ENCODE data around the gene HES1.
"Not testable (repeated sequence)": the region's sequence is repeated elsewhere in the genome, so short reads cannot be mapped to it uniquely, and the experiment has no call there.

Gene HES1, protein sequence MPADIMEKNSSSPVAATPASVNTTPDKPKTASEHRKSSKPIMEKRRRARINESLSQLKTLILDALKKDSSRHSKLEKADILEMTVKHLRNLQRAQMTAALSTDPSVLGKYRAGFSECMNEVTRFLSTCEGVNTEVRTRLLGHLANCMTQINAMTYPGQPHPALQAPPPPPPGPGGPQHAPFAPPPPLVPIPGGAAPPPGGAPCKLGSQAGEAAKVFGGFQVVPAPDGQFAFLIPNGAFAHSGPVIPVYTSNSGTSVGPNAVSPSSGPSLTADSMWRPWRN

DNA sequence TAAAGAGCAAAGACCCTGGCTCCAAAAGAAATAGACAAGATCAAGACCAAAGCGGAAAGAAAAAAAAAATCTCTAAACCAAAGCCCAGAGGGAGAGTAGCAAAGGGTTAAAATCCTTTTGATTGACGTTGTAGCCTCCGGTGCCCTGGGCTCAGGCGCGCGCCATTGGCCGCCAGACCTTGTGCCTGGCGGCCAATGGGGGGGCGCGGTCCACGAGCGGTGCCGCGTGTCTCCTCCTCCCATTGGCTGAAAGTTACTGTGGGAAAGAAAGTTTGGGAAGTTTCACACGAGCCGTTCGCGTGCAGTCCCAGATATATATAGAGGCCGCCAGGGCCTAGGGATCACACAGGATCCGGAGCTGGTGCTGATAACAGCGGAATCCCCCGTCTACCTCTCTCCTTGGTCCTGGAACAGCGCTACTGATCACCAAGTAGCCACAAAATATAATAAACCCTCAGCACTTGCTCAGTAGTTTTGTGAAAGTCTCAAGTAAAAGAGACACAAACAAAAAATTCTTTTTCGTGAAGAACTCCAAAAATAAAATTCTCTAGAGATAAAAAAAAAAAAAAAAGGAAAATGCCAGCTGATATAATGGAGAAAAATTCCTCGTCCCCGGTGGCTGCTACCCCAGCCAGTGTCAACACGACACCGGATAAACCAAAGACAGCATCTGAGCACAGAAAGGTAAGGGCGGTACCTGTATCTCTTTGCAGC lies at the start of gene HES1:
Gene HES1, plus strand, starts transcription at position 343 of the 713 bp plus-strand sequence. Its CDS starts 233 bp downstream, at position 576.
- no peak for DNase-seq

DNA sequence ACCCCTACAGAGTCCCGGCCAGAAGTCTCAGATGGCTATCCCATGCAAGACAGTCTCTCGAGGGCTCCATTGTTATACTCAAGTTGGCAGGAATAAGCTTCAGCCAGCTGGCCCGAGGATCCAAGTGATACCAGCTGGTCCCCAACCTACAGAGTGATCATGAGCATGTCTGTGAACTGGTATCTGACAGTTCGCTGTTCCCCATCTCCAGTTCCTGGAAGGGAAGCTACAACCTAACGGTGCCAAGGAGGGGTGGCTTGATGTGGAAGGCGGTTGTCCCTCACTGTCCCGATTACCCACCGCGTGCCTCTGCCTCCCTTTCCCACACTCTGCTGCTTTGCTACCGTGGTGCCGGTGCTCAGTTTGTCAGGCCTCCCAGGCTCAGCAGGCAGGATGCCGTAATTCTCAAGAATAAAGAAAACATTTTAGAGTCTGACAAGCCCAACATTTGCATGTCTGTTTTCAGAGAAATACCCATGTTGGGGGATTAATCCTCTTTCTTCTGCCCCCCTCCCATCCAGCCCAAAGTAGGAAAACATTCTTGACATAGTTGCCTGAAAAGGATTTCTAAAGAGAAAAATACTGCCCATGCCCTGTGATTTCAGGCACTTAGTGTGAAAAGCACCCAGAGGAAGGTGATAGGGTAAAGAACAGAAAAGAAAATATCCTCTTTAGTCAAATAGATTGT lies 49.4 kb upstream of the HES1 start:
- no peak for DNase-seq

DNA sequence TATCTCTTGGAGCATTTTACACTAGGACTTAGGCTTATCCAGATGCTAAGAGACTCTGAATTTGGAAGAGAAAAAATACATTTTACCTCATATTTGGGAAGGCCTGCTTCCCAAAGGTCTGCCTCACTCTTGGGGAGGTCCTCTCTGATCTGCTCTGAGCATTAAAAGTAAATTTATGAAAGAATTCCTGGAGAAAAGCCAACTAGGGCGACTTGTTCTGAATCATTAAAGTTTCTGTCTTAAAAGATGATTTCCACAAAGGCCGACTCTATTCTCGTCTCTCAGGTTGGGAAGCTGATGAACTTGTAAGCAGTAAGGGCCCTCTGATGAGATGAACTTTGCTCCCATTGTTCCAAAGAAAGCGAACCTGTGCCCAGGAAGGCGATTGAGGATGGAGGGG lies 48.7 kb upstream of the HES1 start:
- DNase-seq = no peak

DNA sequence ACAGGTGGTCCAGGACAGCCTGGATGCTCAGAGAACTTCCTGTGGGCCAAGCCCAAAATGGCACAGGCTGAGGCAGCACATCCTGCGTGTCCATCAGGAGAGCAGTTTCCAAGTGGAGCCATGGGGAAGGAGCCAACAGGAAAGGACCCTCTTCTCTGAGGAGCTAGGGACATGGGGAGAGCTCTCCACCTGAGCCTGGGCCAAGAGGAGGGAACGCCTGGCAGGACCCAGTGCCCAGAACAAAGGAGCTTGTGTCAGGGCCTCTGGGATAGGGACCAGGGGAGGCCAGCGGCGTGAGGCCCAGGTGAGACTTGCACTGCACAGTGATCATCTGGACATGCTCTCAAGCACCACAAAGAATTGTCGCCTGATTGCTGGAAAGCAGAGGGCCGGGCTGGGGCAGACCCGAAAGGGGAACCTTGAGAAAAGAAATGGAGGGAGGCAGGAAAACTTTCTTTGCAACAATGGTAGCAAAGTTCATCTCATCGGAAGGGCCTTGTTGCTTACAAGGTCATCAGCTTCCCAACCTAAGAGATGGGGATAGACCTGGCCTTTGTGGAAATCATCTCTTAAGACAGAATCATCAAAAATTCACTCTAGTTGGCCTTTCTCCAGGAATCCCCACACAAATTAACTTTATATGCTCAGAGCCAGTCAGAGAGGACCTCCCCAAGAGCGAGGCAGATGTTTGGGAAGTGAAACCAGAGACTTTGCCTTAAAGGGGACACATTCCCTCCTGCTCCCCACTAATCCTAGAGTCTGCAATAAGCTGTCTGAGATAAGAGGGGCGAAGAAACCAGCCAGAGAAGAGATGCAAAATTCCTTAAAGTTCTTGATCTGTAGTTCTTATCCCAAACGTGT lies 47.7 kb upstream of the HES1 start:
- no peak for DNase-seq

DNA sequence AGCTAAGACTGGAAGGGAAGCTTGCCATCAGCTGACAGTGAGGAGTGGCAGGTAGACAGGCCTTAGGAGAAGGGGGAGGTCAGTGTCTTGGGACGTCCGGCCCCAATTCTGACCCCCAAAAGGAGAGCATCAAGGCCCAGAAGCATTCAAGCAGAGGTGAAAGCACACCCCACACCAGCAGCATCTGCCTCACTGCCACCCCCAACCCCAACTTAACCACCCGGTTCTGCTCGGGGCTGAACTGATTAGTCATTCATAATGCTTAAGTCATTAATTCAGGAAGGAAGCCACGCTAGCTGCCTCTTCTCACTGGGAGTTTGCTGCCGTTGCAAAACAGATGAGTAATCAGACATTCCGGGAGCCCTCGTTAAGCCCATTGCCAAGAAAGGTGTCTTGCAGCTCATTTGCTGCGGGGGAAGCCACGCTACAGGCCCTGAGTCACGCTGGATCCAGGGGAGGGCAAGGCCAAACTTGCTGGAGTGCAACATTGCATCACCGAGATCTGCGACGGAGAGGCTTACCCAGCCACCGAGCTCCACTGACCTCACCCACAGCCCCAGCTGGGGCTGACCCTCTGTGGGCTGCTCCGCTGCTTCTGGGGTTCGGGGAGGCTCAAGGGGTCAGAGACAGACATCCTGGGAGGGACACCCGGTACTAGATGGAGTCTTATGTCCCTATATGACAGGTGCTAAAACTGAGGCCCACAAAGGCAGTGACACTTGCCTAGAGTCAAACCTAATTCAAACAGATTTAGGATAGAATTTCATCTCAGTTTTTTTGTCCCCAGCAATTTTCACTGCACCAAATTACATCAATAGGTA lies 46.4 kb upstream of the HES1 start:
- DNase-seq = no peak

DNA sequence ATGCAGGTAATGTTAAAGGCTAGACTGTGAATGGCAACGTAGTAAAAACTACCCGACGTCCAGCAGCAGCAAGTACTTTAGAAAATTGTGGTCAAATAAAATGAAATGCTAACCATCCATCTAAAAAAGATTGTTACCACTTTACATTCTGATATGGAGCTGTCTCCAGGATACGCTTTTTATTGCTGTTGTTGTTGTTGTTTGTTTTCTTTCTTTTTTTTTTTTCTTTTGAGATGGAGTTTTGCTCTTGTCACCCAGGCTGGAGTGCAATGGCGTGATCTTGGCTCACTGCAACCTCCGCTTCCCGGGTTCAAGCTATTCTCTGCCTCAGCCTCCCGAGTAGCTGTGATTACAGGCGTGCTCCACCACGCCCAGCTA lies 45.8 kb upstream of the HES1 start:
- not testable (repeated sequence) for DNase-seq

DNA sequence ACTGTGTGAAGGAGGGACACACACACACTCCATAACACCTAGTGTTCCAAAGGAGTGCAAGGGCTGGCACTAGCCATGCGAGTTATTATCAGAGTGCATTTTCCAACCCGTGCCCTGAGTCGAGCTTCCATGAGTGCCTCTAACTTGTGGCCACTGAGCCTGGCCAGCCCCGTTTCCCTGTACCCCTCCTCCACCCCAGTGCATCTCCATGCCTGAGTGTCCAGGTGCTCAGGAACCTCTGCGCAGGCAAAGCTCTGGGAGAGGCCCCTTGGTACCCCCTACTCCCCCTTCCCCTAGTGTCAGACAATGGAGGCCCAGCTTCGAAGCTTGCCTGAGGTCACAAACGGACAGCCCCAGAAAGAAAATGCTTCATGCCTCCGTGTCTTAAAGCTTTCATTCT lies 45.2 kb upstream of the HES1 start:
- DNase-seq = no peak

DNA sequence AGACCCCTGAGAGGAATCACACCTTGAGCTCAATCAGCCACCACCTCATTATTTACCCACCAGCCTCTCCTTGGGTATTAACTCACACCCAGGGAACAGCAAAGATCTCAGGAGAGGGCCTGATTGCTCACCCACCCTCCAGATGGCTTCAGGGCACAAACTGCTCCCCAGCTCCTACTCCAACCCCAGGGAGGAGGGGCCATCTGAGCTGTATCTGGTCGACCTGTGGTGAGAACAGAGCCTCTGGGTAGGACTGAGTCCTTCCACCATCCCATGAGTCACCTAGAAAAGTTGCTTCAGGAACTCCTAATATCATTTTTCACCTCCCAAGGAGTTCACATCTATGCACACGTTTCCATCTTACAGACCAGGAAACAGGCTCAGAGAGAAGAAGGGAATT lies 44.8 kb upstream of the HES1 start:
- DNase-seq = no peak

DNA sequence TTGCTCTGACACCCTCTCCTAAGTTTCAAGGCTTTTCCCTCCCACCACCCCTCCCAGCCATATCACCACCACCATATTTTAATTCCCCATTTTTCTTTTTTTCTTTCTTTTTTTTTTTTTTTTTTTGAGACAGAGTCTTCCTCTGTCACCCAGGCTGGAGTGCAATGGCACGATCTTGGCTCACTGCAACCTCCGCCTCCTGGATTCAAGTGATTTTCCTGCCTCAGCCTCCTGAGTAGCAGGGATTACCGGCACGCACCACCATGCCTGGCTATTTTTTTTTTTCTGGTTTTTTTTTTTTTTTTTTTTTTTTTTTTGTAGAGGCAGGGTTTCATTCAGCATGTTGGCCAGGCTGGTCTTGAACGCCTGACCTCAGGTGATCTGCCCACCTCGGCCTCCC lies 44.1 kb upstream of the HES1 start:
- DNase-seq = not testable (repeated sequence)

DNA sequence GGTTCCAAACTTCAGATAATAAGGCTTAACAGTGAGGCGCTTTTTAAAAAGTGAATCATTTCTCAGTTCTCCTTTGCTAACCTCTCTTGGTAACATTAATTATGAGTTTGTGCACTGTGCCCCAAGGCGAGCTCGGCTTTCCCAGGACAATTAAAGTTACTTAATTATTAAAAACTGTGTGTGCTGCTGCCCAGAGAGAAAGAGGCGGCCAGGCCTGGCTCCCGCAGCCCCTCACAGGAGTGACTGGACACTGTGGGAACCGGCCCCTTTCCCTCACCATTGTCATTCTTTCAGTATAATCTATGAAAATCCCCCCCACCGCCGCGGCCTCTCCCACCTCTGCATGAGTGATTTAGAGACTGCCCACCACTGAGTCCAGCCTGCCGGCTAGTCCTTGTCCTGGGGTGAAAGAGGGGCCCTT lies 43.1 kb upstream of the HES1 start:
- no peak for DNase-seq

DNA sequence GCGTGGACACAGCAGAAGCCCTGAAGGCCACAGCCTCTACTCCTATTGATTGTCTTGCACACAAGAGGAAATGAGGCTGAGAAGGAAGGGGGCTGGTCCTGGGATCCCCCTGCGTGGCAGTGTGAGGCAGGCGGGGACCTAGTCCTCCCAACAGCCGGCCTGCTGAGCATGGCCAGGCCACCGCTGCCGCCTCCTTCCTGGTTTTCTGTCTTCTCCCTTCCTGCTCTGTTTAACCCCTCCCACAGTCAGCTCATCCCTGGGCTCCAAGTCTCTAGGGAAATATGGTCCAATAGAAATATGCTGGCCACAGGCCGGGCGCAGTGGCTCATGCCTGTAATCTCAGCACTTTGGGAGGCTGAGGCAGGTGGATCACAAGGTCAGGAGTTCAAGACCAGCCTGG lies 42.1 kb upstream of the HES1 start:
- no peak for DNase-seq

DNA sequence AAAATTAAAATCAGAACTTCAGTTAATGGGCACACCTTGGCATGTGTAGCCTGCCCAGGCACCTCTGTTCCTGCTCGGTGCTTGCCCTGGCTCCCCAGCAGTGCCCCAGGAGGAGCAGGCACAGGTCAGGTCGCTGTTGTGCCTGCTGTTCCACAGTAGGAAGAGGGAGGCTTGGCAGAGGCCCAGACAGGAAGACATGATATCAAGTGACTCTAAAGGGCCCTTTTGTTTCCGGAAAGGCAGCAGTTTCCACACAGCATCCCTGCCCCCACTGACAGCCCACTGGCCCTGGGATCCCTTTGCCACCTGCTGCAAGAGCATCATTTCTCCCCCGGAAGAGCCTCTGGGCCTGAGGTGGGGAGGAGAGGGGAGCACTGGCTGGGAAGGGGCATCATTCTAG lies 40.5 kb upstream of the HES1 start:
- no peak for DNase-seq

DNA sequence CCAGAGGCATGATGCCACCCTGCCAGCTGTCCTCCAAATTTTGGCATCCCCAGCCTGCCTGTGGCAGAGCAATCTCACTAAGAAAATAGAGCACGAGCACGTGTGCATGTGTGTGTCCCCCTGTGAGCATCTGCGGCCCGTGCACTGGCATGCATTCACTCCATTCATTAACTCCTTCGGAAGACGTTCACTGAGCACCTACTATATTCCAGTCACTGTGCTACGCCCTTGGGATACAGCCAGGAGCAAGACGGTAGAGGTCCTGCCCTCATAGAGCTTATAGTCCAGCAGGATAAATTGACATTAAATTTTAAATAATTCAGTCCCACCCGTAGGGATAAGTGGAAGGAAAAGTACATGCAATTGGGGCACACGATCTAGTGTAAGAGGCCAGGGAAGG lies 40.0 kb upstream of the HES1 start:
- DNase-seq = no peak

DNA sequence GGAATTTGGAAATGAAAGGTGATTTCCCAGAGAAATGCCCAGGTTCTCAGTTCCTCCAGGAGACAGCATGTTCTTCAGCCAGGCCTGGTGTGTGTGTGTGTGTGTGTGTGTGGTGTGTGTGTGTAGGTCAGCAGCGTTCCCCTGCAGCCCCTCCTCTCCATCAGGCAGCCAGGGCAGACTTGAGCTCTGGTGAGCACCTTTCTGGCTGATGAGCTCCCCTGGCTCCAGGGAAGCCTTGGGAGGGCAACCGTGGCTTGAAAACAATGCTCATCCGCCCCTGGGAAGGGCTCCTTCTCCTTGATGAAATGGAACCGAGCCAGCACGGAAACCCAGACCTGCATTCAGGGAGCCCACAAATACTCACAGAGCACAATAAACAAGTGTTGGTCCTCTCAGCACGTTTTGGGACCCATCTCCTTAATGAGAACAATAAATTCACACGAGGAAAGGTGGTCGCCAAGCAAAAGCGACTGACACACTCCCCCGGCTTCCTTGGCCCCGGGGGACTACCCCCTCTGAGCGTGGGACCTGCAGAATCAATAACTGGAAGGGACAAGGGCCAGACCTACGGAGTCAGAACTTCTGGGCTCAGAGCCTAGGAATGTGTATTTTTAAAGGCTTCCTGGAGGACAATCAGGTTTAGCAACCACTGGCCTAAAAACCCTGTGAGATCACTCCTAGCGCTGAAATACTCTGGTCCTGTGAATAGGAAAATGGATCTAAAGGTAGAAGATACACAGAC lies 38.6 kb upstream of the HES1 start:
- DNase-seq = no peak

DNA sequence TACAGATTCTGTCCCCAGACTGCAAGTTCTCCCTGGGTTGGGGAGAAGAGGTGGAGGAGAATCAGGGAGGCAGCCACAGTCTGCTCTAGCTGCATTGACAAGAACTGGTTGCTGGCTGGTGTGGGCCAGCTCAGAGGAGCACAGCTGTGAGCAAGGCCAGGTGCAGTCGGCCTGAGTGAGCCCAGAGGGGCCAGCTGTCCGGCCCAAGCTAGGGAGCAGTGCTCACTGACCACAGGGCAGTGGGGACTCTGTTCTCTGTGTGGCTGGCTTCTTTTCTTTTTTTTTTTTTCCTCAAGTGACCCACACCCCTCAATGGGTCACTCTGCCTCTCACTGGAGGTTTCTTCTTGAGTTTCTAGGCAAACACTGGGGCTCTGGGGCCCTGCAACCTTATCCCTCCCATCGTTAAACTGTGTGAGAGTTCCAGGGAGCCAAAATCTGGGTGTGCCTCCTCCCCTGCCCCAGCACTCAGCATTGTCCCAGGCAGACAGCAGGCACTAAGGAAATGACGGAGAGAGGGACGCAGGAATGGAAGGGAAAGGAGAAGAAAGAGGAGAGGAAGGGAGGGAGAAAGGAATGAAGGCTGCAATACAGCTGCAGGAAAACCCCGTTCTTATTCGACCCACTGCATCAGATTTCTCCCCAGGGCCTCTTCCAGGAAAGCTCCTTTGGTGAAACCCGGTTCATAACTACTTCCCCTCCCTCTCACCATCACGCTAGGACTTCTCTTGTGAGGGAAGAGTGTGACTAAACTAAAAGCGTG lies 37.7 kb upstream of the HES1 start:
- no peak for DNase-seq

DNA sequence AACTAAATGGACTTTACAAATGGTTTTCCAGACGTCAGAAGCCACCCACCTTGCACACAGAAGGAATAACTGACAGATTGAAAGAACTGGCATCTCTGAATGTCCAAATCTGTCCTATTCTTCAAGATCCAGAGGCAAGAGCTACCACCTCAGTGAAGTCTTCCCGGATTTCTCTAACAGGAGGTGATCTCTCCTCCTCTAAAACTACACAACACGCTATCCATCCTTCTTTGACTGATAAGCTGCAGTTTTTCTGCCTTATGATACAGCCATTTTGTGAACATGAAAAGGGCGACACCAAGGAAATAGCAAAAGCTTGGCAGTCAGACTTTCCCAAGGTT lies 37.1 kb upstream of the HES1 start:
- DNase-seq = no peak

DNA sequence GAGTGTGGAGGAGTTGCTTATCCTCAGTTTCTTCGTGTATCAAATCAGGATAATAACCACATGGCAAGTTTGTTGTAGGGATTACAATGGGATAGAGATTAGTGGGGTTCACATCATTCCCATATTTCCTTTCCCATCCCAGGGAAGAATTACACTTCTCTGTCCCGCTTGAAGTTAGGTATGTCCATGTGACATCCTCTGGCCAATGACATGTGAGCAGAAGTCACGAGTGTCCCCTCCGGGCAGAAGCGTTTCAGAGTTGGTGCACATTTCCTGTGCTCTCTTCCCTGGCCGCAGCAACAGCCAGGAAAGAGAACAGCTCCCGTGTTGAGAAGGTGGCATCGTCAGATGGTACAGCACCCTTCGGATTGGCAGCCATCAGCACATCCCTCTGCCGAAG lies 36.7 kb upstream of the HES1 start:
- no peak for DNase-seq

DNA sequence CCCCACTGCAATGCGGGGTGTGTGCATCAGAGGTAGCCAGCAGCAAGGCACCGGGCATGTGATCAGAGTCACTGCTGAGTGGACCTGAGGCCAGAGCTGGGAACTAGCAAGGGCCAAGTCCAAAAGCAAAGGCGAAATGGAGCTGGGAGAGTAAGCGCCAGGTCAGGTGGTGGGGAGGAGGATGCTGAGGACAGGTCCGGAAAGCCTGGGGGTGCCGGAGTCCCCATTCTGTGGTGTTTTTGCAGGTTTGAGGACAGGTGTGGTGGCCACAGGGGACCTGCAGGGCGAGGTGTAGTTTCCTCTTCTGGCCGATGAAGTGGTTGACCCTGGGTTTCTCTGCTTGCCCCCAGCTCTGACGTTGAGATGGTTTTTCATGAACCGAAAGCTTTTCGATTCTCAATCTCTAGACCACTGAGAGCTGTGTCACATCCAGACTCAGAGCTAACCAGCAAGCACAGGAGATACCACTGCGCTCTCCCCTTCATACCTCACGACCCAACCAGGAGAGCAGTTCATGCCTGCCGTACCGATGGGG lies 35.0 kb upstream of the HES1 start:
- DNase-seq = no peak

DNA sequence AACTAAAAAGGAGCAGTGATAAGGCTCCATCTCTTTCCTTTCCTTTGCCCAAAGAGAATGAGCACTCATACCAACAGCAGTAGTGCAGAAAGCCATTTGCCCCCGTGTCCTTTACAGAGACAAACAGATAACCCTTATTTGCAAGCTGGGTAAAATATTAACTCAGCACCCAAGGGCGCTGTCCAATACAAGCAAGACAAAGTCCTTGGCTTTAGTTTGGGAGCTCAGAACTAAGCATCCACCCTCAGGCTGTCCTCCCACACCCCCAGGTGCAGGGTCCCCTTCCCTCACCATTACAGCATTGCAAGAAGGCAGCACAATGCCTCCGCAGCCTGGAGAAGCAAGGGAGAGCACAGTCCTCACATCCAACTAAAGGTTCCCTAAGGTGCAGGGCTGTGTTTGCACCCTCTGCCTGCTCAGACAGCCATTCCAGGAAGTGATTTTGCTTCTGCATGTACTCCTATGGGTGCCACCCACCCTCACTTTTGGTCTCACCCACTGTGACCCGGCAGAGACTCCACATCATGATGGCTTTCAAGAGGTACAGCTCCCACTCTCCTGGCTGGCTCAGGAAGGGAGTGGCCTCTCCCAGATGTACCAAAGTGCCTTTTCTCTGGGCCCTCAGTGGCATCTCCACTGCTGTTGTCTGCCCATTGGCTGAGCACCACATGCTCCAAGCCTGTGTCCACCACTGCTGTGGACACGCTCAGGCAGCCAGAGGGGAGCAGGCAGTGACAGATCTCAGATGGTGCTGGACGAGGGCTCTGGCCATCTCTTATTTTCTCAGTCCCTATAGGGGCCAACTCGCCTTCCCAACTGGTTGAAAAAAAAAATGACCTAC lies 34.1 kb upstream of the HES1 start:
- no peak for DNase-seq

DNA sequence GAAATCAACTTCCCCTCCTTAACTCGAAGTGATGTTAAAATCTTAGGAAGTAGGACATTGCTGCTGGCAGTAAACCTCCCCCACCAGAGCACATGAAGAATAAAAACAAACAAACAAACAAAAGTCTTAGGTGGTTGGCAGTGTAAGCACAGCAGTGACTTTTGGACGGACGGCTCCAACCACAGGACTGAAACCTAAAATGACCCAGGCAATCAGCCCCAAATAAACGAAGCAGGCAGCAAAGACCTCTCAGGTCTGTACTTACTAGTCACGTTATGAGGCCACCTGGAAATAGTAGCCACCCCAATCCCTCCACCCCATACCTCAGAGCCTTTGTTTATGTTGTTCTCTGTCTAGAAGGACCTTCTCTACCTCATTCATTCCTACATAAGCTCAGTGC lies 33.5 kb upstream of the HES1 start:
- DNase-seq = no peak

All from activated T-cell treated with anti-CD3 and anti-CD28 coated beads for 4 hours (primary cell).